Ishikawa (cell line): ENCODE measurements around the gene RAD9A.

ENCODE experiments used
- CREB1 ChIP-seq: IDR thresholded peaks from 2 replicates; pipeline ENCODE4 v1.6.1; 2012; ENCODE audit warnings: low read depth
- EP300 ChIP-seq: IDR thresholded peaks from 2 replicates; pipeline ENCODE4 v1.6.1; 2012; ENCODE audit warnings: borderline replicate concordance
- RAD21 ChIP-seq: IDR thresholded peaks from 2 replicates; pipeline ENCODE4 v1.6.1; 2012; ENCODE audit warnings: low read depth
- TAF1 ChIP-seq: IDR thresholded peaks from 2 replicates; pipeline ENCODE4 v1.6.1; 2012; ENCODE audit warnings: low read depth, mild to moderate bottlenecking
- TF ChIP-seq, protein P1 (sequence below): IDR thresholded peaks from 2 replicates; pipeline ENCODE4 v1.6.1; 2012; ENCODE audit warnings: low read depth, mild to moderate bottlenecking
- TF ChIP-seq, protein P2 (sequence below): IDR thresholded peaks from 2 replicates; pipeline ENCODE4 v1.6.1; 2012

- no peak for TF ChIP-seq CREB1
- TF ChIP-seq TAF1, result no peak
- no peak for TF ChIP-seq EP300
- TF ChIP-seq, protein P1, sequence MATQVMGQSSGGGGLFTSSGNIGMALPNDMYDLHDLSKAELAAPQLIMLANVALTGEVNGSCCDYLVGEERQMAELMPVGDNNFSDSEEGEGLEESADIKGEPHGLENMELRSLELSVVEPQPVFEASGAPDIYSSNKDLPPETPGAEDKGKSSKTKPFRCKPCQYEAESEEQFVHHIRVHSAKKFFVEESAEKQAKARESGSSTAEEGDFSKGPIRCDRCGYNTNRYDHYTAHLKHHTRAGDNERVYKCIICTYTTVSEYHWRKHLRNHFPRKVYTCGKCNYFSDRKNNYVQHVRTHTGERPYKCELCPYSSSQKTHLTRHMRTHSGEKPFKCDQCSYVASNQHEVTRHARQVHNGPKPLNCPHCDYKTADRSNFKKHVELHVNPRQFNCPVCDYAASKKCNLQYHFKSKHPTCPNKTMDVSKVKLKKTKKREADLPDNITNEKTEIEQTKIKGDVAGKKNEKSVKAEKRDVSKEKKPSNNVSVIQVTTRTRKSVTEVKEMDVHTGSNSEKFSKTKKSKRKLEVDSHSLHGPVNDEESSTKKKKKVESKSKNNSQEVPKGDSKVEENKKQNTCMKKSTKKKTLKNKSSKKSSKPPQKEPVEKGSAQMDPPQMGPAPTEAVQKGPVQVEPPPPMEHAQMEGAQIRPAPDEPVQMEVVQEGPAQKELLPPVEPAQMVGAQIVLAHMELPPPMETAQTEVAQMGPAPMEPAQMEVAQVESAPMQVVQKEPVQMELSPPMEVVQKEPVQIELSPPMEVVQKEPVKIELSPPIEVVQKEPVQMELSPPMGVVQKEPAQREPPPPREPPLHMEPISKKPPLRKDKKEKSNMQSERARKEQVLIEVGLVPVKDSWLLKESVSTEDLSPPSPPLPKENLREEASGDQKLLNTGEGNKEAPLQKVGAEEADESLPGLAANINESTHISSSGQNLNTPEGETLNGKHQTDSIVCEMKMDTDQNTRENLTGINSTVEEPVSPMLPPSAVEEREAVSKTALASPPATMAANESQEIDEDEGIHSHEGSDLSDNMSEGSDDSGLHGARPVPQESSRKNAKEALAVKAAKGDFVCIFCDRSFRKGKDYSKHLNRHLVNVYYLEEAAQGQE, result no peak
- TF ChIP-seq, protein P2, sequence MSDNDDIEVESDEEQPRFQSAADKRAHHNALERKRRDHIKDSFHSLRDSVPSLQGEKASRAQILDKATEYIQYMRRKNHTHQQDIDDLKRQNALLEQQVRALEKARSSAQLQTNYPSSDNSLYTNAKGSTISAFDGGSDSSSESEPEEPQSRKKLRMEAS, result no peak
- TF ChIP-seq RAD21, result no peak
Observed at GRCh38 chr11:67349457-67349856, 42.3 kb upstream of the RAD9A start.
